Panc1 (cell line): ENCODE data around the gene GLT1D1.

Experiments used
- CTCF ChIP-seq: fragments of 450-650 bp; IDR thresholded peaks from 2 replicates; pipeline ENCODE4 v1.5.1; 2017; ENCODE audit warnings: mild to moderate bottlenecking
- POLR2AphosphoS5 ChIP-seq: IDR thresholded peaks from 2 replicates; pipeline ENCODE4 v1.6.1; 2012; ENCODE audit warnings: mild to moderate bottlenecking, low read depth, low read length, moderate library complexity
- SIN3A ChIP-seq: IDR thresholded peaks from 2 replicates; pipeline ENCODE4 v1.6.1; 2012; ENCODE audit warnings: low read depth, mild to moderate bottlenecking, low read length, moderate library complexity, borderline replicate concordance; ENCODE audit not compliant: insufficient read depth
- TF ChIP-seq, protein P1 (sequence below), 2 experiments: IDR thresholded peaks; 2 replicates each; pipeline ENCODE4 v1.6.1; 2011 to 2012; ENCODE audit warnings: low read depth in 2 of 2, control low read depth in 1 of 2, low read length in 1 of 2, mild to moderate bottlenecking in 1 of 2, moderate library complexity in 1 of 2; ENCODE audit not compliant: insufficient read depth in 1 of 2

GRCh38 chr12:128848371-128848770 lies 4.9 kb upstream of the GLT1D1 start:
- TF ChIP-seq CTCF: no peak
- TF ChIP-seq POLR2AphosphoS5: no peak
- TF ChIP-seq, protein P1, sequence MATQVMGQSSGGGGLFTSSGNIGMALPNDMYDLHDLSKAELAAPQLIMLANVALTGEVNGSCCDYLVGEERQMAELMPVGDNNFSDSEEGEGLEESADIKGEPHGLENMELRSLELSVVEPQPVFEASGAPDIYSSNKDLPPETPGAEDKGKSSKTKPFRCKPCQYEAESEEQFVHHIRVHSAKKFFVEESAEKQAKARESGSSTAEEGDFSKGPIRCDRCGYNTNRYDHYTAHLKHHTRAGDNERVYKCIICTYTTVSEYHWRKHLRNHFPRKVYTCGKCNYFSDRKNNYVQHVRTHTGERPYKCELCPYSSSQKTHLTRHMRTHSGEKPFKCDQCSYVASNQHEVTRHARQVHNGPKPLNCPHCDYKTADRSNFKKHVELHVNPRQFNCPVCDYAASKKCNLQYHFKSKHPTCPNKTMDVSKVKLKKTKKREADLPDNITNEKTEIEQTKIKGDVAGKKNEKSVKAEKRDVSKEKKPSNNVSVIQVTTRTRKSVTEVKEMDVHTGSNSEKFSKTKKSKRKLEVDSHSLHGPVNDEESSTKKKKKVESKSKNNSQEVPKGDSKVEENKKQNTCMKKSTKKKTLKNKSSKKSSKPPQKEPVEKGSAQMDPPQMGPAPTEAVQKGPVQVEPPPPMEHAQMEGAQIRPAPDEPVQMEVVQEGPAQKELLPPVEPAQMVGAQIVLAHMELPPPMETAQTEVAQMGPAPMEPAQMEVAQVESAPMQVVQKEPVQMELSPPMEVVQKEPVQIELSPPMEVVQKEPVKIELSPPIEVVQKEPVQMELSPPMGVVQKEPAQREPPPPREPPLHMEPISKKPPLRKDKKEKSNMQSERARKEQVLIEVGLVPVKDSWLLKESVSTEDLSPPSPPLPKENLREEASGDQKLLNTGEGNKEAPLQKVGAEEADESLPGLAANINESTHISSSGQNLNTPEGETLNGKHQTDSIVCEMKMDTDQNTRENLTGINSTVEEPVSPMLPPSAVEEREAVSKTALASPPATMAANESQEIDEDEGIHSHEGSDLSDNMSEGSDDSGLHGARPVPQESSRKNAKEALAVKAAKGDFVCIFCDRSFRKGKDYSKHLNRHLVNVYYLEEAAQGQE (IDR thresholded peaks at IDR 0.05; ENCODE audit: insufficient read depth in 1 of 2, low read depth in 2 of 2, low read length in 1 of 2): no peak
- no peak for TF ChIP-seq SIN3A
